ENCODE results near the gene CROCC.

DNA sequence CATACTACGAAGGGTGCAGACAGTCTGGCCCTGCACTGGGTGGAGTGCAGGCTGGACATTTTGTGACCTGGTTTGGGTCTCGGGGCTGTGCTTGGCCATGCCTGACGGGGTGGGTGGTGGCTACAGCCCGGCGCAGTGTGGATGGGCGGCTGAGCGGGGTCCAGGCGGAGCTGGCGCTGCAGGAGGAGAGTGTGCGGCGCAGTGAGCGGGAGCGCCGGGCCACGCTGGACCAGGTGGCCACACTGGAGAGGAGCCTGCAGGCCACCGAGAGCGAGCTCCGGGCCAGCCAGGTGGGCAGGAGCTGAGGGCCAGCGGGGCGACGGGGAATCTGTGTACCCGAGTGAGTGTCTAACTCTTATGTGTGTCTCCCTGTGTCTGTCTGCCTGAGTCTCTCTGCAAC, 44.6 kb downstream of the CROCC start:
- TF ChIP-seq, protein P1, sequence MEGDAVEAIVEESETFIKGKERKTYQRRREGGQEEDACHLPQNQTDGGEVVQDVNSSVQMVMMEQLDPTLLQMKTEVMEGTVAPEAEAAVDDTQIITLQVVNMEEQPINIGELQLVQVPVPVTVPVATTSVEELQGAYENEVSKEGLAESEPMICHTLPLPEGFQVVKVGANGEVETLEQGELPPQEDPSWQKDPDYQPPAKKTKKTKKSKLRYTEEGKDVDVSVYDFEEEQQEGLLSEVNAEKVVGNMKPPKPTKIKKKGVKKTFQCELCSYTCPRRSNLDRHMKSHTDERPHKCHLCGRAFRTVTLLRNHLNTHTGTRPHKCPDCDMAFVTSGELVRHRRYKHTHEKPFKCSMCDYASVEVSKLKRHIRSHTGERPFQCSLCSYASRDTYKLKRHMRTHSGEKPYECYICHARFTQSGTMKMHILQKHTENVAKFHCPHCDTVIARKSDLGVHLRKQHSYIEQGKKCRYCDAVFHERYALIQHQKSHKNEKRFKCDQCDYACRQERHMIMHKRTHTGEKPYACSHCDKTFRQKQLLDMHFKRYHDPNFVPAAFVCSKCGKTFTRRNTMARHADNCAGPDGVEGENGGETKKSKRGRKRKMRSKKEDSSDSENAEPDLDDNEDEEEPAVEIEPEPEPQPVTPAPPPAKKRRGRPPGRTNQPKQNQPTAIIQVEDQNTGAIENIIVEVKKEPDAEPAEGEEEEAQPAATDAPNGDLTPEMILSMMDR (IDR thresholded peaks at IDR 0.05): no peak
- TF ChIP-seq POLR2A (IDR thresholded peaks at IDR 0.05): no peak

All from thyroid gland (tissue), 4 donors.